Activated CD4-positive, alpha-beta memory T cell treated with anti-CD3 and anti-CD28 coated beads for 36 hours (primary cell): ENCODE data around the gene TMEM200C. TPM values are rescaled to one million over a fixed set of nuclear protein-coding genes. Genes with fewer than 3 reads are reported as not detected.
"Not testable (repeated sequence)": the region's sequence is repeated elsewhere in the genome, so short reads cannot be mapped to it uniquely, and the experiment has no call there.

Experiments
- CTCF ChIA-PET: fragments of 350-600 bp; sonication (Branson Sonifier 250); formaldehyde crosslinking; loops from one replicate; lab custom pipeline; 2021; ENCODE audit warnings: antibody characterized with exemption, inconsistent platforms; lab: Charles Lee
- POLR2A ChIA-PET: fragments of 350-600 bp; sonication (Branson Sonifier 250); formaldehyde crosslinking; loops from one replicate; lab custom pipeline; 2021; ENCODE audit warnings: antibody characterized with exemption; lab: Charles Lee
- DNase-seq: peaks from one replicate; pipeline ENCODE4 v3.0.0-alpha.2; 2020
- H3K27ac Mint-ChIP-seq: one replicate; pipeline ENCODE4 v1.8.0; 2021; ENCODE audit warnings: mixed read lengths
- H3K27me3 Mint-ChIP-seq: one replicate; pipeline ENCODE4 v1.8.0; 2021; ENCODE audit warnings: mixed read lengths
- H3K36me3 Mint-ChIP-seq: one replicate; pipeline ENCODE4 v1.8.0; 2021; ENCODE audit warnings: mixed read lengths
- H3K4me1 Mint-ChIP-seq: one replicate; pipeline ENCODE4 v1.8.0; 2021; ENCODE audit warnings: low read depth, mixed read lengths
- H3K4me3 Mint-ChIP-seq: one replicate; pipeline ENCODE4 v1.8.0; 2021; ENCODE audit warnings: mild to moderate bottlenecking, mixed read lengths
- H3K9me3 Mint-ChIP-seq: one replicate; pipeline ENCODE4 v1.8.0; 2021; ENCODE audit warnings: mixed read lengths
- intact Hi-C: fragments of 100-400 bp; cut with micrococcal nuclease; formaldehyde crosslinking; loops from one replicate; pipeline ENCODE4 v1.15.1; 2023
- total RNA-seq, 2 experiments: library from RNA; stranded (reverse); gene quantifications; one replicate each; pipeline ENCODE4 v1.2.3, GENCODE V29; 2021

The TMEM200C gene
- total RNA-seq, 2 experiments from 2014 or later, result not detected

- H3K4me3 Mint-ChIP-seq, result no peak overlapping the region
- H3K4me1 Mint-ChIP-seq, result peaks cover 9% of the 10 kb centered on the region
- intact Hi-C loops, result loop anchor here (10.0 kb wide), 2 partner anchors 266 to 596 kb away; partner anchors contain the start of gene ZBTB14
- H3K27ac Mint-ChIP-seq, result no peak overlapping the region
- ChIA-PET POLR2A (no interaction called here), CTCF (interaction anchor here (0.5 to 4.9 kb wide), 10 partner anchors 8 to 296 kb away, joined by 3 to 21 read pairs (median 4); no protein-coding TSS in a partner anchor)
- DNase-seq, result peak; percentile 40
- no peaks in the 10 kb centered on the region for H3K36me3 Mint-ChIP-seq
- H3K9me3 Mint-ChIP-seq, result no peaks in the 10 kb centered on the region
- H3K27me3 Mint-ChIP-seq, result peaks cover 54% of the 10 kb centered on the region
Measured at GRCh38 chr18:5890331-5891183, 4.8 kb downstream of the TMEM200C start.

GRCh38 chr18:5885361-5885760, 10.0 kb downstream of the TMEM200C start:
- ChIA-PET CTCF (no interaction called here), POLR2A (no interaction called here)
- DNase-seq, result no peak
- Mint-ChIP-seq H3K36me3 (no peaks in the 10 kb centered on the region), H3K9me3 (no peaks in the 10 kb centered on the region), H3K4me3 (no peak overlapping the region), H3K4me1 (no peaks in the 10 kb centered on the region), H3K27me3 (peaks cover 23% of the 10 kb centered on the region), H3K27ac (no peak overlapping the region)
- intact Hi-C loops, result no loop called here

- no peak overlapping the region for H3K27ac Mint-ChIP-seq
- H3K9me3 Mint-ChIP-seq, result no peaks in the 10 kb centered on the region
- ChIA-PET POLR2A (no interaction called here), CTCF (interaction anchor here (0.6 kb wide), 1 partner anchor 10 kb away, joined by 3 read pairs; no protein-coding TSS in a partner anchor)
- H3K4me1 Mint-ChIP-seq, result no peaks in the 10 kb centered on the region
- intact Hi-C loops, result no loop called here
- H3K27me3 Mint-ChIP-seq, result peaks cover 16% of the 10 kb centered on the region
- no peak overlapping the region for H3K4me3 Mint-ChIP-seq
- H3K36me3 Mint-ChIP-seq, result no peaks in the 10 kb centered on the region
- no peak for DNase-seq
Measured at GRCh38 chr18:5884375-5884774, 10.9 kb downstream of the TMEM200C start.

- CTCF ChIA-PET, result interaction anchor here (1.5 to 2.7 kb wide), 2 partner anchors 10 kb away, joined by 6 to 21 read pairs; no protein-coding TSS in a partner anchor
- Mint-ChIP-seq H3K4me1 (no peaks in the 10 kb centered on the region), H3K9me3 (no peaks in the 10 kb centered on the region), H3K4me3 (no peak overlapping the region), H3K27me3 (peaks cover 2% of the 10 kb centered on the region), H3K36me3 (no peaks in the 10 kb centered on the region), H3K27ac (no peak overlapping the region)
- intact Hi-C loops, result no loop called here
- DNase-seq, result no peak
- POLR2A ChIA-PET, result no interaction called here
Measured at GRCh38 chr18:5879479-5879882, 15.8 kb downstream of the TMEM200C start.

GRCh38 chr18:5876891-5877290, 18.4 kb downstream of the TMEM200C start:
- DNase-seq, result no peak
- Mint-ChIP-seq H3K36me3 (no peaks in the 10 kb centered on the region), H3K27ac (no peak overlapping the region), H3K4me1 (no peaks in the 10 kb centered on the region), H3K4me3 (no peak overlapping the region), H3K9me3 (no peaks in the 10 kb centered on the region), H3K27me3 (peaks cover 2% of the 10 kb centered on the region)
- POLR2A ChIA-PET, result no interaction called here
- intact Hi-C loops, result no loop called here
- CTCF ChIA-PET, result no interaction called here

GRCh38 chr18:5874336-5874735, 21.0 kb downstream of the TMEM200C start:
- DNase-seq, result no peak
- Mint-ChIP-seq H3K36me3 (no peaks in the 10 kb centered on the region), H3K4me1 (no peaks in the 10 kb centered on the region), H3K27me3 (peaks cover 2% of the 10 kb centered on the region), H3K27ac (no peak overlapping the region), H3K4me3 (no peak overlapping the region), H3K9me3 (no peaks in the 10 kb centered on the region)
- ChIA-PET CTCF (interaction anchor here (0.6 kb wide), 1 partner anchor 10 kb away, joined by 3 read pairs; no protein-coding TSS in a partner anchor), POLR2A (no interaction called here)
- intact Hi-C loops, result no loop called here

- no peaks in the 10 kb centered on the region for H3K27me3 Mint-ChIP-seq
- POLR2A ChIA-PET, result no interaction called here
- no peaks in the 10 kb centered on the region for H3K36me3 Mint-ChIP-seq
- no peak overlapping the region for H3K4me3 Mint-ChIP-seq
- intact Hi-C loops, result no loop called here
- H3K27ac Mint-ChIP-seq, result no peak overlapping the region
- CTCF ChIA-PET, result no interaction called here
- no peaks in the 10 kb centered on the region for H3K9me3 Mint-ChIP-seq
- no peak for DNase-seq
- no peaks in the 10 kb centered on the region for H3K4me1 Mint-ChIP-seq
Measured at GRCh38 chr18:5872886-5873285, 22.4 kb downstream of the TMEM200C start.

GRCh38 chr18:5871426-5871825, 23.9 kb downstream of the TMEM200C start:
- ChIA-PET POLR2A (no interaction called here), CTCF (interaction anchor here (0.6 to 1.2 kb wide), 2 partner anchors 19 to 558 kb away, joined by 3 read pairs; no protein-coding TSS in a partner anchor)
- no peak for DNase-seq
- Mint-ChIP-seq H3K27me3 (no peaks in the 10 kb centered on the region), H3K27ac (no peak overlapping the region), H3K36me3 (no peaks in the 10 kb centered on the region), H3K4me1 (no peaks in the 10 kb centered on the region), H3K9me3 (no peaks in the 10 kb centered on the region), H3K4me3 (no peak overlapping the region)
- intact Hi-C loops, result no loop called here

GRCh38 chr18:5868218-5868854, 27.0 kb downstream of the TMEM200C start:
- intact Hi-C loops, result no loop called here
- Mint-ChIP-seq H3K36me3 (no peaks in the 10 kb centered on the region), H3K4me1 (no peaks in the 10 kb centered on the region), H3K9me3 (peaks cover 1% of the 10 kb centered on the region), H3K27me3 (no peaks in the 10 kb centered on the region), H3K27ac (no peak overlapping the region), H3K4me3 (no peak overlapping the region)
- ChIA-PET CTCF (interaction anchor here (1.3 kb wide), 1 partner anchor 22 kb away, joined by 4 read pairs; no protein-coding TSS in a partner anchor), POLR2A (no interaction called here)
- DNase-seq, result peak; percentile 40

GRCh38 chr18:5865521-5865920, 29.8 kb downstream of the TMEM200C start:
- no peak overlapping the region for H3K4me3 Mint-ChIP-seq
- intact Hi-C loops, result no loop called here
- H3K36me3 Mint-ChIP-seq, result no peaks in the 10 kb centered on the region
- H3K27ac Mint-ChIP-seq, result no peak overlapping the region
- ChIA-PET POLR2A (no interaction called here), CTCF (no interaction called here)
- peaks cover 23% of the 10 kb centered on the region for H3K9me3 Mint-ChIP-seq
- H3K27me3 Mint-ChIP-seq, result no peaks in the 10 kb centered on the region
- no peaks in the 10 kb centered on the region for H3K4me1 Mint-ChIP-seq
- no peak for DNase-seq

GRCh38 chr18:5862127-5862526, 33.2 kb downstream of the TMEM200C start:
- H3K27me3 Mint-ChIP-seq, CTCF ChIA-PET, H3K27ac Mint-ChIP-seq, intact Hi-C loops, H3K4me3 Mint-ChIP-seq, POLR2A ChIA-PET, H3K4me1 Mint-ChIP-seq, DNase-seq, H3K36me3 Mint-ChIP-seq: not testable (repeated sequence)
- peaks cover 23% of the 10 kb centered on the region for H3K9me3 Mint-ChIP-seq

- H3K4me1 Mint-ChIP-seq, result no peaks in the 10 kb centered on the region
- no peak overlapping the region for H3K4me3 Mint-ChIP-seq
- no peaks in the 10 kb centered on the region for H3K36me3 Mint-ChIP-seq
- intact Hi-C loops, result no loop called here
- peaks cover 10% of the 10 kb centered on the region for H3K9me3 Mint-ChIP-seq
- no peak for DNase-seq
- ChIA-PET POLR2A (no interaction called here), CTCF (no interaction called here)
- peaks cover 6% of the 10 kb centered on the region for H3K27me3 Mint-ChIP-seq
- no peak overlapping the region for H3K27ac Mint-ChIP-seq
Measured at GRCh38 chr18:5857180-5857579, 38.1 kb downstream of the TMEM200C start.
